SK-N-SH treated with all-trans-retinoic acid at 6 μM for 48 hours (cell line): ENCODE data around the gene ST6GALNAC6.

ENCODE experiments used
- ARNTL ChIP-seq: fragments of 450-650 bp; formaldehyde crosslinking; IDR thresholded peaks from 2 replicates; pipeline ENCODE4 v1.5.0; 2020; ENCODE audit warnings: low read depth, mild to moderate bottlenecking, moderate library complexity, borderline replicate concordance
- BACH2 ChIP-seq: fragments of 250-450 bp; sonication (Bioruptor Pico); IDR thresholded peaks from 2 replicates; pipeline ENCODE4 v1.9.0; 2021; ENCODE audit warnings: mild to moderate bottlenecking, borderline replicate concordance
- CSRNP3 ChIP-seq: fragments of 250-450 bp; sonication (Bioruptor Pico); IDR thresholded peaks from 2 replicates; pipeline ENCODE4 v1.5.1; 2021; ENCODE audit warnings: mild to moderate bottlenecking, moderate library complexity
- ESRRG ChIP-seq: fragments of 250-450 bp; sonication (Bioruptor Pico); IDR thresholded peaks from 2 replicates; pipeline ENCODE4 v1.6.1; 2021; ENCODE audit warnings: mild to moderate bottlenecking
- ISL1 ChIP-seq: fragments of 250-450 bp; sonication (Bioruptor Pico); IDR thresholded peaks from 2 replicates; pipeline ENCODE4 v2.1.2; 2022; ENCODE audit warnings: mild to moderate bottlenecking, moderate library complexity
- OSR1 ChIP-seq: fragments of 250-450 bp; sonication (Bioruptor Pico); IDR thresholded peaks from 2 replicates; pipeline ENCODE4 v1.8.0; 2022; ENCODE audit warnings: moderate library complexity, mild to moderate bottlenecking, inconsistent platforms
- PATZ1 ChIP-seq: fragments of 250-450 bp; sonication (Bioruptor Pico); IDR thresholded peaks from 2 replicates; pipeline ENCODE4 v1.8.0; 2020; ENCODE audit warnings: mild to moderate bottlenecking, moderate library complexity, borderline replicate concordance
- PPARA ChIP-seq: fragments of 250-450 bp; sonication (Bioruptor Pico); IDR thresholded peaks from 2 replicates; pipeline ENCODE4 v1.5.0; 2020; ENCODE audit warnings: mild to moderate bottlenecking, borderline replicate concordance
- RARB ChIP-seq: fragments of 250-450 bp; sonication (Bioruptor Pico); IDR thresholded peaks from 2 replicates; pipeline ENCODE4 v1.8.0; 2021; ENCODE audit warnings: mild to moderate bottlenecking, moderate library complexity
- ZFP3 ChIP-seq: fragments of 250-450 bp; sonication (Bioruptor Pico); IDR thresholded peaks from 2 replicates; pipeline ENCODE4 v1.5.0; 2020; ENCODE audit warnings: mild to moderate bottlenecking, moderate library complexity
- ZFP30 ChIP-seq: fragments of 450-650 bp; formaldehyde crosslinking; IDR thresholded peaks from 2 replicates; pipeline ENCODE4 v1.5.0; 2022; ENCODE audit warnings: mild to moderate bottlenecking, moderate library complexity
- ZNF70 ChIP-seq: fragments of 450-650 bp; formaldehyde crosslinking; IDR thresholded peaks from 2 replicates; pipeline ENCODE4 v1.5.0; 2020; ENCODE audit warnings: mild to moderate bottlenecking, moderate library complexity

- TF ChIP-seq ZFP3 (CRISPR knock-in tag) (no peak), ESRRG (no peak), RARB (CRISPR knock-in tag) (no peak), ARNTL (CRISPR knock-in tag) (no peak), ISL1 (CRISPR knock-in tag) (no peak), PATZ1 (CRISPR knock-in tag) (no peak), PPARA (CRISPR knock-in tag) (no peak), BACH2 (CRISPR knock-in tag) (no peak), OSR1 (no peak), ZFP30 (CRISPR knock-in tag) (no peak), CSRNP3 (no peak), ZNF70 (CRISPR knock-in tag) (no peak)
Measured at GRCh38 chr9:127886401-127886972, 12.9 kb downstream of the ST6GALNAC6 start.
